ENCODE results near the gene COL6A3. TPM values are rescaled to one million over a fixed set of nuclear protein-coding genes. Genes with fewer than 3 reads are reported as not detected.
A peak's percentile ranks its signal among the peaks of the same experiment; 100 is the strongest.

COL6A3 gene
- total and polyA plus RNA-seq, 2 donors (not counting 1 experiment from before 2014, with no cell fraction given), result 316 to 1,525 TPM

DNA sequence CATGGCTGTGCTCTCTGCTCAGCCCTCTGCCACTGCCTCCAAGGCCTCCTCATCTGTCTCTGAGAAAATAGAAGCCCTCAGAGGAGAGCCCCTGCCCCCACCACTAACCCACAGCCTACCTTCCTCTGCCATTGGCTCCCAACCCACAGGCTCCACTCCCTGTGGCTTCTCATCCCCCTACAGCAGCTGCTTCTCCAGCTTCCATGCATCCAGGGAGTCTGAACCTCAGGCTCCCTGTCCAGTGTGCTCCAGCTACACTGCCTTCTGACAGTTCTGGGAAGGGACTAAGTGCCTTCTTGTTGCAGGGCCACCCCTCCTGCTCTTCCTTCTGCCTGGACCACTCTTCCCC is 29.3 kb downstream of the COL6A3 start:
- H3K4me3 ChIP-seq (replicated peaks in 1 of 4; ENCODE audit: control extremely low read depth in 1 of 4, insufficient read depth in 1 of 4, low read depth in 3 of 4, low read length in 4 of 4), result no peak overlapping the region
- H3K36me3 ChIP-seq (ENCODE audit: control insufficient read depth, insufficient read depth, low read length), result peaks cover 26% of the 10 kb centered on the region
- H3K4me2 ChIP-seq (ENCODE audit: extremely low read depth, insufficient read depth, low read length), result no peak overlapping the region
- peaks cover 89% of the 10 kb centered on the region for H3K79me2 ChIP-seq (ENCODE audit: control insufficient read depth, insufficient read depth, low read length)
- peaks cover 12% of the 10 kb centered on the region for H3K4me1 ChIP-seq (ENCODE audit: control insufficient read depth, extremely low read depth, insufficient read depth, low read length)
- H3K9me3 ChIP-seq (ENCODE audit: control insufficient read depth, insufficient read depth, low read depth, low read length), result no peaks in the 10 kb centered on the region
- peak overlapping the region; percentile 29 for H3K9ac ChIP-seq (ENCODE audit: insufficient read depth, low read length)
- H3K27me3 ChIP-seq (ENCODE audit: control insufficient read depth, insufficient read depth, low read length), result no peaks in the 10 kb centered on the region
- no peak overlapping the region for H2AFZ ChIP-seq (ENCODE audit: low read length)
- TF ChIP-seq, protein P1, sequence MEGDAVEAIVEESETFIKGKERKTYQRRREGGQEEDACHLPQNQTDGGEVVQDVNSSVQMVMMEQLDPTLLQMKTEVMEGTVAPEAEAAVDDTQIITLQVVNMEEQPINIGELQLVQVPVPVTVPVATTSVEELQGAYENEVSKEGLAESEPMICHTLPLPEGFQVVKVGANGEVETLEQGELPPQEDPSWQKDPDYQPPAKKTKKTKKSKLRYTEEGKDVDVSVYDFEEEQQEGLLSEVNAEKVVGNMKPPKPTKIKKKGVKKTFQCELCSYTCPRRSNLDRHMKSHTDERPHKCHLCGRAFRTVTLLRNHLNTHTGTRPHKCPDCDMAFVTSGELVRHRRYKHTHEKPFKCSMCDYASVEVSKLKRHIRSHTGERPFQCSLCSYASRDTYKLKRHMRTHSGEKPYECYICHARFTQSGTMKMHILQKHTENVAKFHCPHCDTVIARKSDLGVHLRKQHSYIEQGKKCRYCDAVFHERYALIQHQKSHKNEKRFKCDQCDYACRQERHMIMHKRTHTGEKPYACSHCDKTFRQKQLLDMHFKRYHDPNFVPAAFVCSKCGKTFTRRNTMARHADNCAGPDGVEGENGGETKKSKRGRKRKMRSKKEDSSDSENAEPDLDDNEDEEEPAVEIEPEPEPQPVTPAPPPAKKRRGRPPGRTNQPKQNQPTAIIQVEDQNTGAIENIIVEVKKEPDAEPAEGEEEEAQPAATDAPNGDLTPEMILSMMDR (conservative IDR thresholded peaks at IDR 0.05 in 1 of 2, IDR thresholded peaks at IDR 0.05 in 1 of 2; ENCODE audit: low read depth in 1 of 2, low read length in 2 of 2), result no peak
- no peak for TF ChIP-seq EZH2 (IDR thresholded peaks at IDR 0.05; ENCODE audit: low read length, missing control alignments)
- no peak for DNase-seq (ENCODE audit: low read depth in 2 of 2)
- H4K20me1 ChIP-seq (ENCODE audit: control insufficient read depth, extremely low read depth, insufficient read depth, low read length), result no peaks in the 10 kb centered on the region
- H3K27ac ChIP-seq (ENCODE audit: insufficient read depth, low read length), result peak overlapping the region; percentile 77

- Histone ChIP-seq H3K9ac (ENCODE audit: insufficient read depth, low read length) (peak overlapping the region; percentile 29), H3K4me3 (replicated peaks in 1 of 4; ENCODE audit: control extremely low read depth in 1 of 4, insufficient read depth in 1 of 4, low read depth in 3 of 4, low read length in 4 of 4) (no peak overlapping the region), H3K27ac (ENCODE audit: insufficient read depth, low read length) (peak overlapping the region; percentile 78), H3K4me2 (ENCODE audit: extremely low read depth, insufficient read depth, low read length) (no peak overlapping the region), H3K4me1 (ENCODE audit: control insufficient read depth, extremely low read depth, insufficient read depth, low read length) (peaks cover 12% of the 10 kb centered on the region), H3K27me3 (ENCODE audit: control insufficient read depth, insufficient read depth, low read length) (no peaks in the 10 kb centered on the region), H2AFZ (ENCODE audit: low read length) (no peak overlapping the region), H3K36me3 (ENCODE audit: control insufficient read depth, insufficient read depth, low read length) (peaks cover 29% of the 10 kb centered on the region), H3K79me2 (ENCODE audit: control insufficient read depth, insufficient read depth, low read length) (peaks cover 88% of the 10 kb centered on the region), H3K9me3 (ENCODE audit: control insufficient read depth, insufficient read depth, low read depth, low read length) (no peaks in the 10 kb centered on the region), H4K20me1 (ENCODE audit: control insufficient read depth, extremely low read depth, insufficient read depth, low read length) (no peaks in the 10 kb centered on the region)
- DNase-seq (ENCODE audit: low read depth in 2 of 2), result peak in 1 of 2 donors; percentile 95
- no peak for TF ChIP-seq EZH2 (IDR thresholded peaks at IDR 0.05; ENCODE audit: low read length, missing control alignments)
- TF ChIP-seq, protein P1 (conservative IDR thresholded peaks at IDR 0.05 in 1 of 2, IDR thresholded peaks at IDR 0.05 in 1 of 2; ENCODE audit: low read depth in 1 of 2, low read length in 2 of 2), result no peak
Observed at GRCh38 chr2:237383991-237384671, 29.8 kb downstream of the COL6A3 start.

- Histone ChIP-seq H4K20me1 (ENCODE audit: control insufficient read depth, extremely low read depth, insufficient read depth, low read length) (no peaks in the 10 kb centered on the region), H2AFZ (ENCODE audit: low read length) (no peak overlapping the region), H3K9ac (ENCODE audit: insufficient read depth, low read length) (no peak overlapping the region), H3K79me2 (ENCODE audit: control insufficient read depth, insufficient read depth, low read length) (peaks cover 88% of the 10 kb centered on the region), H3K36me3 (ENCODE audit: control insufficient read depth, insufficient read depth, low read length) (peaks cover 38% of the 10 kb centered on the region), H3K4me3 (replicated peaks in 1 of 4; ENCODE audit: control extremely low read depth in 1 of 4, insufficient read depth in 1 of 4, low read depth in 3 of 4, low read length in 4 of 4) (no peak overlapping the region), H3K9me3 (ENCODE audit: control insufficient read depth, insufficient read depth, low read depth, low read length) (no peaks in the 10 kb centered on the region), H3K27me3 (ENCODE audit: control insufficient read depth, insufficient read depth, low read length) (no peaks in the 10 kb centered on the region), H3K4me1 (ENCODE audit: control insufficient read depth, extremely low read depth, insufficient read depth, low read length) (peaks cover 12% of the 10 kb centered on the region), H3K4me2 (ENCODE audit: extremely low read depth, insufficient read depth, low read length) (no peak overlapping the region), H3K27ac (ENCODE audit: insufficient read depth, low read length) (no peak overlapping the region)
- no peak for DNase-seq (ENCODE audit: low read depth in 2 of 2)
- TF ChIP-seq, protein P1 (conservative IDR thresholded peaks at IDR 0.05 in 1 of 2, IDR thresholded peaks at IDR 0.05 in 1 of 2; ENCODE audit: low read depth in 1 of 2, low read length in 2 of 2), result no peak
- no peak for TF ChIP-seq EZH2 (IDR thresholded peaks at IDR 0.05; ENCODE audit: low read length, missing control alignments)
Observed at GRCh38 chr2:237380768-237381167, 33.2 kb downstream of the COL6A3 start.
